ENCODE results near the gene TXNRD2.

- TF ChIP-seq, protein P1, sequence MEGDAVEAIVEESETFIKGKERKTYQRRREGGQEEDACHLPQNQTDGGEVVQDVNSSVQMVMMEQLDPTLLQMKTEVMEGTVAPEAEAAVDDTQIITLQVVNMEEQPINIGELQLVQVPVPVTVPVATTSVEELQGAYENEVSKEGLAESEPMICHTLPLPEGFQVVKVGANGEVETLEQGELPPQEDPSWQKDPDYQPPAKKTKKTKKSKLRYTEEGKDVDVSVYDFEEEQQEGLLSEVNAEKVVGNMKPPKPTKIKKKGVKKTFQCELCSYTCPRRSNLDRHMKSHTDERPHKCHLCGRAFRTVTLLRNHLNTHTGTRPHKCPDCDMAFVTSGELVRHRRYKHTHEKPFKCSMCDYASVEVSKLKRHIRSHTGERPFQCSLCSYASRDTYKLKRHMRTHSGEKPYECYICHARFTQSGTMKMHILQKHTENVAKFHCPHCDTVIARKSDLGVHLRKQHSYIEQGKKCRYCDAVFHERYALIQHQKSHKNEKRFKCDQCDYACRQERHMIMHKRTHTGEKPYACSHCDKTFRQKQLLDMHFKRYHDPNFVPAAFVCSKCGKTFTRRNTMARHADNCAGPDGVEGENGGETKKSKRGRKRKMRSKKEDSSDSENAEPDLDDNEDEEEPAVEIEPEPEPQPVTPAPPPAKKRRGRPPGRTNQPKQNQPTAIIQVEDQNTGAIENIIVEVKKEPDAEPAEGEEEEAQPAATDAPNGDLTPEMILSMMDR (conservative IDR thresholded peaks at IDR 0.05; ENCODE audit: low read length), result no peak
- TF ChIP-seq EZH2phosphoT487 (IDR thresholded peaks at IDR 0.05; ENCODE audit: borderline replicate concordance, low read depth, low read length), result no peak
Measured at GRCh38 chr22:19873138-19873959, 68.3 kb downstream of the TXNRD2 start.

Measured in OCI-LY7 (cell line).